ENCODE data around the gene POLR1A.

Gene POLR1A

DNA sequence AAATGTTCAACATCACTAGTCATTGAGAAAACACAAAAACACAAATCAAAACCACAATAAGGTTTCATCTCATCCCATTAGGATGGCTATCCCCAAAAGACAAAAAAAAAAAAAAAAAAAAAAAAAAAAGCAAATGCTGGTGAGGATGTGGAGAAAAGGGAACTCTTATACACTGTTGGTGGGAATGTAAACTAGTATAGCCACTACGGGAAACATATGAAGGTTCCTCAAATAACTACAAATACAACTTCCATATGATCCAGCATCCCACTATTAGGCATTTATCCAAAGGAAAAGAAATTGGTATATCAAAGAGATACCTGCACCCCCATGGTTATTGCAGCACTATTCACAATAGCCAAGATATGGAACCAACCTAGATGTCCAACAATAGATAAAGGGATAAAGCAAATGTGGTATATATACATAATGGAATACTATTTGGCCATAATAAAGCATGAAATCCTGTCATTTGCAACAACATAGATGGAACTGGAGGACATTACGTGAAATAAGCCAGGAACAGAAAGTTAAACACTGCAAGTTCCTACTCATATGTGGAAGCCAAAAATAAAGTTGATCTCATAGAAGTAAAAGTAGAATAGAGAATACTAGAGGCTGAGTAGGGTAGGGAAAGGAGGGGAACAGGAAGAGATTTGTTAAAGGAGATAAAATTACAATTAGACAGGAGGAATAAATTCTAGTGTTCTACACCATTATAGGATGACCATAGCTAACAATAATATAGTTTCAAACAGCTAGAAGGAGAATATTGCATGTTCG lies 8.4 kb downstream of the POLR1A start:
- DNase-seq (ENCODE audit: low read depth in 1 of 2, low spot score in 1 of 2), result no peak

DNA sequence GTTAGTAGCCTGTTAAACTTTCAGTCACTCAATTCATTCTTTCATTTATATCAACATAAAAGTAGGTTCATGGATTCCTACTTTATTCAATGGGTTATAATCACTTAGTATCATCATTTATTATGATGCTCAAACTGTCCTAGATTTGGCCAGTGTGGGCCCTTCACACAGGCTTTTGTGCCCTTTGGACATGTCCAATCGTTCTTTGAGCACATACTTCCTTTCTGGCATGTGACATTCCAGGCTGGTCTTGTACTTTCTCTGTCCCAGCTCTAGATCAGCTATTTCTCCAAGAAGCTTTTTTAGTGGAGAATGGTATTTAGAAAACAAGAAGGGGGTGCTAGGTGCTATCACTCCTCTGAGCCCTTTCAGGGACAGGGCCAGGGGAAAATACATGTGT lies 11.5 kb downstream of the POLR1A start:
- no peak for DNase-seq (ENCODE audit: low read depth in 1 of 2, low spot score in 1 of 2)

DNA sequence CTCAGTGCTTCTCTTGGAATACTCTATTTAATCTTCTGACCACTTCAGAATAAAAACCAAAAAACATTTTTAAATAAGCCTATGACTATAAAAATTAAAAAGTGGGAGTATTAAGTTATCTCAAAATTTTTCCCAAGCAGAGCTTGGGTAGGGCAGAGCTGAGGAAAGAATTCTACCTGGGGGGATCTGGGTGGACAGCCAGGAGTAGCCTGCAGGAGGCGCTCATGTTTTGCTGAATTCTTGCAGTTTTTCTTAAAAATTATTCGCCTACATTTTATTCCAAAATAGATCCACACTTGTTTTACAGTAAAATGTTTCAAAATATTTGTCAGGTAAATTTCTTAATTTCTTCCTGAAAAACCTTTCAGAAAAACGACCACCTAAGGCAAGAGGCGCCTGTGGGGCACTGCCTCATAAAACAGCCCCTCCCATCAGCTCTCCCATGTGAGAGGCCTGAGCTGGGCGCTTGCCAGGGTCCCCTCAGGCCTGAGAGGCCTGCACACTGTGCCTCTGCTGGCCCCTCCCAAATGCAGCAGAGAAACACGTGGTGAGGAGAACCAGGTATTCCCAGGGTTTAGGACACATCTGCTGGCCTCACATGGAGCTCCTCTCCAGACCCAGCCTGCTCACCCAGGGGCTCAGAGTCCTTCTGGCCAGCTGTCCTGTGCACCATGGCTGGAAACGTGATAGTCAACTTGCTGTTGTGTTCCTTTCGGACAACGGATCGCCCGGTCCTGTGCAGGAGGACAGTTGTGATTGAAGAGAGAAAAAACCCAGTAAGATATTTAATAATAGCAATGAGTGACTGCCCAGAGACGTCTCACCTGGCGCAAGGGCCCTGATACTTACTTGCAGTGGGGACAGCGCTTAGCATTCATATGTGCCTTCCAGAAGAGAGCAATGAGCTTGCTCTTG lies 17.5 kb downstream of the POLR1A start:
- DNase-seq (ENCODE audit: low read depth in 1 of 2, low spot score in 1 of 2), result no peak

DNA sequence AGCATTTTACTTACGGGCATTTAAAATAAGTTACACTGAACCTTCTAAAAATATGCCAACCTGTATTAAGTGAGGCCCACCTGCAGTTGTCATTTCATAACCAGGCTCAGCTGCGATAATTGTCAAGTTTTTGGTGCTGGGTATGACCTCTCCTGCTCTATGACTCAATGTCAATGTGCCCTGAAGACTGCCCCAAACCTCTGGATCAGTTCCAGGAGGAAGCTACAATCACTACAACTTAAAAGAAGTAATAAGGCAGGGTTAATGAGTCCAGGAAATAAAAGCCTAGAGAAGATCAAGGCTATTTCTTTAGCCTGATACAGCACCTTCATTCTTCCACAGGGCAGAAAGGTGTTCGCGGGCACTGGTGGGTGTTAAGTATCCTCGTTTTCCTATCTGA lies 22.9 kb downstream of the POLR1A start:
- DNase-seq (ENCODE audit: low read depth in 1 of 2, low spot score in 1 of 2), result no peak

DNA sequence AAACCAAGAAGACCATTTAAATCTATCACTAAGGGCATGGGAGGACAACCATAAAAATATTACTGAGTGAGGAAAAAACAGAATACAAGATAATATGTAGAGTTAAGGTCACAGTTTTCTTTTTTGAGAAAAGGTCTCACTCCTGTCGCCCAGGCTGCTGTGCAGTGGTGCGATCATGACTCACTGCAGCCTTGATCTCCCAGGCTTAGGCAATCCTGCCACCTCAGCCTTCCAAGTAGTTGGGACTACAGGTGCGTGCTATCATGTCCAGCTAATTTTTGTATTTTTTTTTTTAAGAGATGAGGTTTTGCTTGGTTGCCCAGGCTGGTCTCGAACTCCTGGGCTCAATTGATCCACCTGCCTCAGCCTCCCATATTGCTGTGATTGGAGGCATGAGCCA lies 24.0 kb downstream of the POLR1A start:
- no peak for DNase-seq (ENCODE audit: low read depth in 1 of 2, low spot score in 1 of 2)

DNA sequence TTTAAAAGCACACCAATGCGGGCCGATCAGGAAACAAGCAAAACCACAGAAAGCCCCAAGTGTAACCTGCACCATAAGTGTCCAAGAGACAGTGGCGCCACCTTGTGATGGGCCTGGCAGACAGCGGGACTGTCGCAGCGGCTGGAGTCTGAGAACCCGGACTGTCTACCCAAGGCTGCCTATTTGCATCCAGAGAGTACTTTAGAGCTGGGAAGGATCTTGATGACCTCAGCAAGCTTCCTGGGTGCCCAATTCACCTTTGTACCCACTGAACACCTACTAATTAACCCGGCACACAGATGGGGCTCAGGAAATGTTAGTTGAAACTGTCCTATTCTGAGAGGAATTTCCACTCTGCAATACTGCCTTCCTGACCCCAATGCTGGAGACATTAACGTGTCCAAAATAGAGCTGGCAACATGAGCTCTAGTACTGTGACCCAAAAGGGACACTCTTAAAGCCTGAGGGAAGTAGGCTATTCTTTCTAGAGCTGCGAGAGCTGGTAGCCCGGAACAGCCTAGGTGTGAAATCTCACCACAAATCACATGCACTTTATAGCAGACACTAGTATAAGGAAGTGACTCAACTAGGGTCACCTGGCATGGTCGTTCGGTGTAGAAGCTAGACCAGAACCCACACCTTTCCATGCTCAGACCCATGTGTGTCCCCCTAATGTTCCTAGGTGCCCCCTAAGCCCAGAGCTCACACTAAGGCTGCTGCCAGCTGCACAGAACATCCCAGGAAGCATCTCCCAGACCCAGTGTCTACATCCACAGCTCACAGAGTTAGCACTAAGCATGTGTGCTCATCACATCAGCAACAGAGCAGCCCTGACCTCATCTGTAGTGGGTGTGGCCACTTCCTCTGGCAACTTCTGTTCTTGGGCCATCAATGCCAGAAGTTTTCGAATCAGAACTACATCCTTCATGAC lies 25.4 kb downstream of the POLR1A start:
- DNase-seq (ENCODE audit: low read depth in 1 of 2, low spot score in 1 of 2), result peak; percentile 45 to 59

DNA sequence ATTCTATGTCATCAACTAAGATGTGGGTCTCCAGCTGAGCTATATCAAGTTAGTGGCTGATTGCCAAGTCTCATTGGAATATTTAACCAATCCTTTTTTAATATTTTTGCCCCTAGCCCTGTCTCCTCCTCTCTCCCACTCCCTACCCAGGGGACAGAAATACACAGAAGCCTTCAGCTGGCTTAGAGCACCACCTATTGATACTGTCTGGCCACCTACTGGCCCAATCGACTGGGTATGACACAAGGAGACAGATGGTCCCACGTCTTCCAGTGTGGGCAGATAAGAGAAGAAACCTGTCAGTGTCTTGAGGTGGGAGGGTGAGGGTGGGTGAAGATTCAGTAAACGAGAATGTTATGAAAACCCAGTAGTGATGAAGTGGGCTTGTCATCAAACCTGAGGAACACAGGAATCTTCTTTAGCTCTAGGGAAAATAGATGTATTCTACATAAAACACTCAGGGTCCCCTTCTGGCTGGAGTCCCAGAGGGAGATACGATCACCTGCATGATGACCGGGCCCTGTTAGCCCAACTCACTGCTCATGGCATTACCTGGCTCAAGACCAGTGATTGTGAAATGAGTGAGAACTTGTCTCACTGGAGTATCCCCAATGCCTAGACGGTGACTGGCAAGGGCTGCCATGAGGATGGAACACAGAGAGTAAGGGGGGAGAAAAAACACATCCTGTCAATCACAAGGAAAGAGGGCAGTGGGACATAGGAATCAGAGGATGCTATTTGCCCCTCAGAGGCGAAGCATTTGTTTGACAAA lies 26.7 kb downstream of the POLR1A start:
- DNase-seq (ENCODE audit: low read depth in 1 of 2, low spot score in 1 of 2), result no peak

DNA sequence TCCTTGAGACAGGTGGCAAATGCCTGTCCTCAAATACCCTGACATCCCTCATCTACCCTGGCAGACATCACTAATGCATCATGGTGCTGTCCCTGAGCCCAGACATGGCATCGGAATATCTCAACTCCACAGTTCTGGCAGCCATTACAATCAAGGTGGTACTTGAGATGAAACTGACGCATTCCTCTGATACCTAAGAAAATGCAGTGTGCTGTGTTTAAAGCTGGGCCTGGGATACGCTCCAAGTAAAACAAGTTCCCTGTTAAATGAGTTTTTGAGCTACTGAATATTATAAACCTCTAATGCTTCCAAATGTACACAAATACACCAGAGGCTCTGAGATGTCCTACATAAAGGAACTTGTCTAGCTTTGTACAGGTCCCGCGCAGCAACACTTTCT lies 29.8 kb downstream of the POLR1A start:
- no peak for DNase-seq (ENCODE audit: low read depth in 1 of 2, low spot score in 1 of 2)

DNA sequence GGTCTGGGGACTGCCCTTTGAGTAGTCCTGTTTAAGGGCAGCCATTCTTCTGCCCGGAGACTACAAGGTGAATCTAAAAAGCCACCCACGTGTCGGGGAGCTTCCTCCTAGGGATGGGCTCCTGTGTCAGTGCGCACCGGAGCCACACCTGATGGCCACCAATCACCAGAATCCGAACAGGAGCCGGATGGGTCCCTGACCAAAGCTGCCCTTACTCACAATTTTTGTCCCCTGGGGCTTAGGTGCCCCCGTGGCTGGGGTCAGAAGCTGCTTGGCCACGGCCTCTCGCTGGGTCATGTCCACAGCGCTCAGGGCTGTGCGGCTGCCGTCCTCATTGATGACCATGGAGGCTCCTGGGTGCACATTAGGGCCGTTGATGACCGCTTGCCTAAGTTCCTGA lies 30.9 kb downstream of the POLR1A start:
- DNase-seq (ENCODE audit: low read depth in 1 of 2, low spot score in 1 of 2), result no peak

DNA sequence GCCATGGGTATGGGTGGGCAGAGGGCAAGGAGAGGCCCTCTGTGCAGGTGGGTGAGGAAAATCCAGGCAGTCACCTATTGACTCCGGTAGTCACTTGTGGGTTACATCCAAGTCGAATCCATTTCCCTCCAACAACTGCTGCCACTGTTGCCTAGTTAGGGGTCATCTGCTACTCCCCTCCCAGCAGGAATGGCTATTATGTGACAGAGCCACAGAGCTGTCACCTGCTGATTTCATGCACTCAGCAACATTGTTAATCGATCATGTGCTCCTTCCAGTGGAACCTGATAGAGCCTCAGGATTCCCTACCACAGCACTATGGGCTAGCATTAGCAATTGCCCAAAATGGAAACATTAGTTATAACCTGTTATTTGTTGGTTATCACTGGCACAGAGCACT lies 31.4 kb downstream of the POLR1A start:
- no peak for DNase-seq (ENCODE audit: low read depth in 1 of 2, low spot score in 1 of 2)

DNA sequence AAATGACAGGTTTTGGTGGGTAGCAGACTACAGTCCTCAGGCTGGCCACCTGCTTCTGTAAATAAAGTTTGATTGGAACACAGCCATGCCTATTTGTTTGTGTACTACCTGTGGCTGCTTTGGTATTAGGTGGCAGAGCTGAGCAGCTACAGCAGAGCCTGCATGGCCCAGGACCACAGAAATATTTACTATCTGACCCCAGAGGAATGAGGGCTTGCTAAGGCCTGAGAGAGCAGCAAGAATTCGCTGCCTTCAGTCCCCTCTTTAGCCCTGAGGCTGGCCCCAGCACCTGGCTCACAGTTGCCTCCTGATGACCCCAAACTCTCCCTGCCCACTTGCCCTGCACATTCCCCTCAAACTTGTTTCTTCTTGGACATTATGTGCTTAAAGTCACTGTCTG lies 32.5 kb downstream of the POLR1A start:
- no peak for DNase-seq (ENCODE audit: low read depth in 1 of 2, low spot score in 1 of 2)

DNA sequence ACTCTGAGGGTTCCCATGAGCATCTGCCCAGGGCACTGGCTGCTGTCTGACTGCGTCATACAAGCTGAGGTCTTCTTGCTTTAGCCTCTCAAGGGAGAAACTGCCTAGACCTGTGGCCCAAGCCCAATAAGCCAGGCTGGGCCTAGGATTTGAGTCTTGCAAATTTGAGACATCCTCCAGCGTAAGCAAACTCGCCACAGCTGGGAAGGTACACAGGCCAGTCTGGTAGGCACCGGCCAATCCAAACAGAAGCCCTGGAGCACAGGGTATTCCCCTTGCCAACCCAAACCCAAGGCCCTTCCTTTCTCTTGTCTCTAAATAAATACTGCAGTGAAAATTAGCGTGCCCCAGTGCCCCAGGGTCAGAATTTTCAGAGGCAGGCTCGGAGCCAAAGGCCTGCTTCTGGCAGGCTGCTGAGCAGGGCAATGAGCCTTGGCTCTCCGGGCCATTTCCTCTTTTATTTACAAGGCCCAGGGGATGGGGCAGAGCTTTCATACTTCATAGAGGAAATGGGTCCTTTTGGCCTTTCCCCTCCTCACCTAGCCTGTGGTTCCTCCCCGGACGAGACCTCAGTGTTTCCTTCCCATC lies 33.3 kb downstream of the POLR1A start:
- no peak for DNase-seq (ENCODE audit: low read depth in 1 of 2, low spot score in 1 of 2)

DNA sequence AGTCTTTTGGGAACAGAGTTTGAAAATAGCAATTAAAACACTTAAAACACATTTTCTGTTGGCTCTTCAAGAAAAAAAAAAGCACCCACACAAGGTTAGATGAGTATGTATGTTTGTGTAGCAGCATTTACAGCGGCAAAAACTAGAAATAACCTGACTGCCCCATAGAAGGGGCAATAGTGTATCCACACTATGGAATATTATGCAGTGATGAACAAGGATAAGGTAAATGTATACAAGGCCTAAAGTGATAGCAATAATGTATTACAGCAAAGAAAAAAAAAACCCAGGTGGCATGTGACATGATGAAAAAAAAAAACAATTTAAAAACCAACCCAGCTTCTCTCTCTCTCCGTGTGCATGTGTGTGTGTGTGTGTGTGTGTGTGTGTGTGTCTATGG lies 34.8 kb downstream of the POLR1A start:
- DNase-seq (ENCODE audit: low read depth in 1 of 2, low spot score in 1 of 2), result no peak

DNA sequence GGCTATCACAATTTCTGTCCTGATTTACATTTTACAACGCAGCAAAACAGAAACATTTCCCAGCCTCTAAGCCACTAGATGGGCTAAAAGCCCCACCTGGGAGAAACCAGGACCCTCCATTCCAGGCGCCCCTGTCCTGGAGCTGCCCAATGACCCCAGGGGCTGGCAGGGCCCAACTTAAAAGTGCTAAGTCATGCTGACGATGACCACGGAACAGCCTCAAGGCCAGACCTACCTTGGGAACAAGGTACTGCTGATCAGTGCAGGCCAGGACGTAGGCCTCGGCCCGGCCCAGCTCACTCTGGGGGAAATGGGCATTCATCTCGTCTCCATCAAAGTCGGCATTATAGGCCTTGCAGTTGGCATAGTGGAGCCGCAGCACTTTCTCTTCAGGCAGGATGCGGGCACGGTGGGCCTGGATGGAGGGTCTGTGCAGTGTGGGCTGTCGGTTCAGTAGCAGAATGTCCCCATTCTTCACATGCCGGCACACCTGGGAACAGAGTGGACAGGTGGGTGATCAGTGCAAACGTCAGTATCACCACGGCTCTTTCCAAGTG lies 35.8 kb downstream of the POLR1A start:
- no peak for DNase-seq (ENCODE audit: low read depth in 1 of 2, low spot score in 1 of 2)

DNA sequence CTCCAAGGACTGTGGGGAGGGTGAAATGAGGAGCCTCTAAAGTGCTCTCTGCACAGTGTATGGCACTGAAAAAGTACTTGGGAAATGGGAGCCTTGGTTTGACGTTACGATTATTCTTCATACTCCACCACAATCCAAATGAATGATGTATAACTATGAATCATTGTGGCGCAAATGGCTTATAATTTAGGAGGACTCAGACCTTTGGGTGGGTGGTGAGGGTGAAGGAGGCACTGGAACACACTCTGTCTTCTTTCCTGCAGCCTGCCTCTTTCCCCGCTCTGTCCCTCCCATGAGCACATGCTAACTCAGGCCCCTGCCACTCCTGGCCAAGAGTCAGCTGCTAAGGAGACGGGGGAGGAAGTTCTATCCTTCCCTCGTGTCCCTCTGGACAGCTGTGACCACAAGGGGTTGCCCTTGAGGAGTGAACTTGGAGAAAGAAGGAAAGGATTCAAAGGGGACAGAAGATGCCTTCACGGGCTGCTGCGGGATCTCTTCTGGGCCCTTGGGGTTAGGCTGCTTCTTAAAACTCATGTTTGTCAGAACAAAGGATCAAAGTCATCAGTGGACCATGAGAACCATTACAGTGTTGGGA lies 36.5 kb downstream of the POLR1A start:
- no peak for DNase-seq (ENCODE audit: low read depth in 1 of 2, low spot score in 1 of 2)

DNA sequence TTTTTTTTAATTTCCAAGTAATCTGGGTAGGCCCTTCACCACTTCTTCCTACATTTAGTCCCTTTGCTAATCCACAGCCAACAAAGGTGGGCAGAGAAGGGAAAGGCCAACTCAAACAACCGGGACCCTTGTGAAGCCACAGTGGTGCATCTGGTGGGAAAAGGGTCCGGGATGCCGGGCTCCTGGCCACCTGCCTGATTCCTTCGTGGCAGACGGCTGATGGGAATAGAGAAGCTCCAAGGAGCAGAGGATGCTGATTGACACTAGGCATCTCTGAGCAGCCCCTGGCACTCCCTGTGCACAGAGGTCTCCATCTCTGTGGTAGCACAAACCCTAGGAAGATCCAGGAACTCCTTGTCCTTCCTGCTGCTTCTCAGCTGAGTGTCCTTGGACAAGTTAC lies 37.0 kb downstream of the POLR1A start:
- no peak for DNase-seq (ENCODE audit: low read depth in 1 of 2, low spot score in 1 of 2)

DNA sequence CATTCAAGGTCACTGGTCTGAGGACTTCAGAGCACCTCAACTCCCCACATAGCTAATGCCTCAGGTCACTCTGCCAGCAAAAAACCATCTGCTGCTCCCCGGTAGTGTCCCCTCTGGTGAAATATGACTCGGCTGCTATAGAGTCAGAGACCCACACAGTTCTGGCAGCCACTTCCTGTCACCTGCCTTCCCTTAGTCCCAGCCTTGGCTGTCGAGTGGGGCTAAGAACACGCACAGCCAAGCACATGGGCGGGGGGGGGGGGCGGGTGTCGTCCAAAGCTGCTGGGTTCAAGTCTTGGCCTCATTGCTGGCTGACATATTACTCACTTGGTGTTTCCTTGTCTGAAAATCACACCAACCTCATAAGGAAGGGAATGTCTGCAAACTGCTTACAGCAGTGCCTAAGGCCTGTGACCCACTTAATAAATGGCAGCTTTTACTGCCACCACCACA lies 37.5 kb downstream of the POLR1A start:
- DNase-seq (ENCODE audit: low read depth in 1 of 2, low spot score in 1 of 2), result no peak

DNA sequence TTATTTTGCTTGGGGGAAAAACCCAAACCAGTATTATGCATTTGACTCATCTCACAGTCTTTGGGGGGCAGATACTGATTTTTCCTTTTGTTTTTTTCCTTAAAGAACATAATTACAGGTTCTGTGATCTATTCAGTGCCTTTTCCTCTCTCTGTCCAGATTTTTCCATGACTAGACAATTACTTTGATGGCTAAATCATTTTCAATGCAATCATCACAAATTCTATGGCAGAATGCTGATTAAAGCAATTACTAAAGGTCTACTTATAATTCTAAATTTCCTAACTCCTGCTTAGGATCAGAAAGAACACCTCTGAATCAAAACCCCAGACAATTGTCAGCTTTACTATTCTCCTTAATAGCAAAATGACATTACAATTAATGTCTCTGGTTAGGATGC lies 38.8 kb downstream of the POLR1A start:
- no peak for DNase-seq (ENCODE audit: low read depth in 1 of 2, low spot score in 1 of 2)

DNA sequence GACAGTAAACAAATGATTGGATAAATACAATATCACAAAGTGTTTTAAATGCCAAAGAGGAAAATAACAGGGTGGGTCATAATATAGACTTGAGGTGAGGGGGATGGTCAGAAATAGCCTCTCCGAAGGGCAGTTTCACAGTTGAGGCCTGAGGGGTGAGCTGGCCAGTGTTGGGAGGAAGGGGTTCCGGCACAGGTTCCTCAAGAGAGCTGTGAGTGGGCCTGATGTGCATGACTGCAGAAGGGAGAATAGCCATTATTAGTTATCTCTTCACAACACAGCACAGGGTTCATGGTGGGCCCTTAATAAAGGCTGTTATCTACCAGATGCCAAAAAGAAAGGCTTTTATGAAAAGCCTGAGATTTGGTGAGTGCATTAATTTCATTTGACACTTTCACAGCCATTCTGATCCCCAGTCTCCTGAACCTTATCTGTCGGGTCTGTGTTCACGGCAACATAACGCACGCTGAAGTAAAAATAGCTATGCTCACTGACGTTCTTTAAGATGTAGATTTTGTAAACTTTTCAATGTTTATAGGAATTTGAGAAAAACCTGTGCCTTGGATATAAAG lies 39.6 kb downstream of the POLR1A start:
- DNase-seq (ENCODE audit: low read depth in 1 of 2, low spot score in 1 of 2), result no peak

Data from activated CD4-positive, alpha-beta T cell treated with anti-CD3 and anti-CD28 coated beads, Interleukin-2, amount 50 U/mL, for 24 hours (primary cell).